Left lung (tissue), 10 donors: Measurements from ENCODE around the gene ASB1. TPM values are rescaled to one million over a fixed set of nuclear protein-coding genes. Genes with fewer than 3 reads are reported as not detected.

Experiments used
- ATAC-seq: fragments of 200-7000 bp; cut with Tn5 transposase; one replicate; pipeline ENCODE4 v1.9.1; 2020; ENCODE audit warnings: moderate library complexity
- DNase-seq, 4 donors: peaks; one replicate each; pipeline ENCODE4 v3.0.0-alpha.2; 2013 to 2020
- H3K27ac ChIP-seq, 2 donors: fragments of 200-600 bp; sonication (generic) in 1 of 2; one replicate each; pipeline versions ENCODE4 v1.5.0 to v1.8.0; 2020 to 2021
- H3K27me3 ChIP-seq, 2 donors: fragments of 200-600 bp; sonication (generic) in 1 of 2; one replicate each; pipeline versions ENCODE4 v1.5.0 to v1.8.0; 2020 to 2021
- H3K36me3 ChIP-seq, 2 donors: fragments of 200-600 bp; sonication (generic) in 1 of 2; one replicate each; pipeline versions ENCODE4 v1.5.0 to v1.8.0; 2020 to 2021
- H3K4me1 ChIP-seq, 2 donors: fragments of 200-600 bp; one replicate each; pipeline ENCODE4 v1.8.0; 2021
- H3K4me3 ChIP-seq, 2 donors: fragments of 200-600 bp; sonication (generic) in 1 of 2; one replicate each; pipeline versions ENCODE4 v1.5.0 to v1.8.0; 2020 to 2021; ENCODE audit warnings: mild to moderate bottlenecking in 1 of 2
- H3K9me3 ChIP-seq, 2 donors: fragments of 200-600 bp; sonication (generic) in 1 of 2; one replicate each; pipeline versions ENCODE4 v1.5.0 to v1.8.0; 2020 to 2021
- CTCF ChIP-seq, 2 donors: fragments of 200-600 bp; sonication (generic) in 1 of 2; IDR thresholded peaks; one replicate each; pipeline versions ENCODE4 v1.5.0 to v1.8.0; 2021; ENCODE audit warnings: antibody characterized with exemption in 2 of 2
- intact Hi-C, 2 donors: fragments of 100-400 bp; cut with DNase I; formaldehyde crosslinking; loops; one replicate each; pipeline versions ENCODE4 v1.11.2 to v1.14.2; 2022
- polyA plus RNA-seq, 6 donors: library from polyadenylated mRNA; unstranded; fragments of 120-200 nt; gene quantifications; one replicate each; pipeline ENCODE4 v1.2.1, GENCODE V29; 2013; ENCODE audit not compliant: insufficient read length in 6 of 6
- total RNA-seq, 2 donors: library from RNA; stranded (reverse); fragmentation: NEBNext Ultra II Directional; extraction: Animal tissue kit (Norgen Biotek cat#: 25700); gene quantifications; one replicate each; pipeline ENCODE4 v1.2.1, GENCODE V29; 2021
- donor health status: DM: no; HTN: yes; CAD: no.
- donor health status: DM: no; HTN: no; CAD: no.

Gene ASB1
- total and polyA plus RNA-seq, 8 donors = 16.6 to 33.4 (median 27.4) TPM

- intact Hi-C loops = no loop called here
- H3K4me3 ChIP-seq = no peak overlapping the region
- TF ChIP-seq CTCF (IDR thresholded peaks at IDR 0.05) = no peak
- no peaks in the 10 kb centered on the region for H3K36me3 ChIP-seq
- no peak for ATAC-seq
- no peaks in the 10 kb centered on the region for H3K27me3 ChIP-seq
- no peak for DNase-seq
- H3K27ac ChIP-seq = no peak overlapping the region
- H3K4me1 ChIP-seq = no peaks in the 10 kb centered on the region
- H3K9me3 ChIP-seq = peaks cover 0 to 48% of the 10 kb centered on the region in 2 donors
Measured at GRCh38 chr2:238473523-238473922, 46.8 kb downstream of the ASB1 start.

GRCh38 chr2:238475034-238475433, 48.3 kb downstream of the ASB1 start:
- Histone ChIP-seq H3K4me3 (no peak overlapping the region), H3K9me3 (peaks cover 0 to 55% of the 10 kb centered on the region in 2 donors), H3K36me3 (no peaks in the 10 kb centered on the region), H3K27me3 (no peaks in the 10 kb centered on the region), H3K27ac (no peak overlapping the region), H3K4me1 (no peaks in the 10 kb centered on the region)
- TF ChIP-seq CTCF (IDR thresholded peaks at IDR 0.05) = no peak
- DNase-seq (no peak), ATAC-seq (no peak)
- intact Hi-C loops = no loop called here

GRCh38 chr2:238475566-238475965, 48.8 kb downstream of the ASB1 start:
- no peak for TF ChIP-seq CTCF (IDR thresholded peaks at IDR 0.05)
- DNase-seq (no peak), ATAC-seq (no peak)
- Histone ChIP-seq H3K27me3 (no peaks in the 10 kb centered on the region), H3K4me1 (no peaks in the 10 kb centered on the region), H3K9me3 (peaks cover 0 to 60% of the 10 kb centered on the region in 2 donors), H3K27ac (no peak overlapping the region), H3K4me3 (no peak overlapping the region), H3K36me3 (no peaks in the 10 kb centered on the region)
- intact Hi-C loops = no loop called here

- Histone ChIP-seq H3K4me3 (no peak overlapping the region), H3K36me3 (no peaks in the 10 kb centered on the region), H3K4me1 (no peaks in the 10 kb centered on the region), H3K27ac (no peak overlapping the region), H3K9me3 (peaks cover 0 to 66% of the 10 kb centered on the region in 2 donors), H3K27me3 (no peaks in the 10 kb centered on the region)
- ATAC-seq = no peak
- DNase-seq = no peak
- intact Hi-C loops = no loop called here
- TF ChIP-seq CTCF (IDR thresholded peaks at IDR 0.05) = no peak
Measured at GRCh38 chr2:238476258-238476657, 49.5 kb downstream of the ASB1 start.

GRCh38 chr2:238478216-238478615, 51.5 kb downstream of the ASB1 start:
- intact Hi-C loops = no loop called here
- no peak overlapping the region for H3K4me3 ChIP-seq
- no peak overlapping the region for H3K27ac ChIP-seq
- TF ChIP-seq CTCF (IDR thresholded peaks at IDR 0.05) = no peak
- peaks cover 0 to 52% of the 10 kb centered on the region in 2 donors for H3K9me3 ChIP-seq
- H3K4me1 ChIP-seq = no peaks in the 10 kb centered on the region
- H3K27me3 ChIP-seq = no peaks in the 10 kb centered on the region
- ATAC-seq = no peak
- DNase-seq = no peak
- no peaks in the 10 kb centered on the region for H3K36me3 ChIP-seq
